HFF-Myc (cell line): ENCODE measurements around the gene URGCP.

Source experiments
- DNase-seq: peaks from one replicate; pipeline ENCODE4 v3.0.0-alpha.2; 2011; ENCODE audit warnings: low read depth; ENCODE audit errors: extremely low read depth
- H3K4me3 ChIP-seq: replicated peaks from 2 replicates; pipeline ENCODE4 v1.5.1; 2011; ENCODE audit warnings: low read depth, mild to moderate bottlenecking, control low read depth, low read length
- CTCF ChIP-seq: IDR thresholded peaks from 2 replicates; pipeline ENCODE4 v1.5.1; 2012; ENCODE audit warnings: mild to moderate bottlenecking, low read depth, low read length, control low read depth; ENCODE audit errors: missing control alignments

URGCP gene

GRCh38 chr7:43856996-43857395 is 49.4 kb downstream of the URGCP start:
- no peak overlapping the region for H3K4me3 ChIP-seq
- DNase-seq, result no peak
- TF ChIP-seq CTCF, result no peak

GRCh38 chr7:43856316-43856715 is 50.1 kb downstream of the URGCP start:
- no peak for TF ChIP-seq CTCF
- DNase-seq, result no peak
- H3K4me3 ChIP-seq, result no peak overlapping the region

- DNase-seq, result no peak
- no peak overlapping the region for H3K4me3 ChIP-seq
- no peak for TF ChIP-seq CTCF
These were observed 51.2 kb downstream of the URGCP start for GRCh38 chr7:43855176-43855575.

- H3K4me3 ChIP-seq, result no peak overlapping the region
- DNase-seq, result no peak
- TF ChIP-seq CTCF, result no peak
These were observed 54.6 kb downstream of the URGCP start for GRCh38 chr7:43851805-43852204.

- no peak for TF ChIP-seq CTCF
- no peak for DNase-seq
- H3K4me3 ChIP-seq, result no peak overlapping the region
These were observed 55.9 kb downstream of the URGCP start for GRCh38 chr7:43850348-43851116.

- H3K4me3 ChIP-seq, result no peak overlapping the region
- no peak for DNase-seq
- TF ChIP-seq CTCF, result no peak
These were observed 57.3 kb downstream of the URGCP start for GRCh38 chr7:43849047-43849446.

- no peak overlapping the region for H3K4me3 ChIP-seq
- TF ChIP-seq CTCF, result no peak
- no peak for DNase-seq
These were observed 58.9 kb downstream of the URGCP start for GRCh38 chr7:43847496-43847895.
